ENCODE measurements around the gene CLEC3A.

- TF ChIP-seq CTCF (IDR thresholded peaks at IDR 0.05) (no peak), EZH2 (IDR thresholded peaks at IDR 0.05; ENCODE audit: borderline replicate concordance, insufficient read depth, low read depth, low read length, poor library complexity, severe bottlenecking) (no peak)
Measured at GRCh38 chr16:78028018-78028417, 5.7 kb downstream of the CLEC3A start.

Data from B cell (primary cell).